Esophagus squamous epithelium (tissue), 4 donors: Measurements from ENCODE around the gene PIGR.

ENCODE experiments used
- CTCF ChIP-seq, 6 experiments: fragments of 450-650 bp in 4 of 6; fragments of 200-600 bp in 2 of 6; sonication (generic) in 2 of 6; IDR thresholded peaks; one replicate each; pipeline ENCODE4 v1.5.1; 2016 to 2019; ENCODE audit warnings: antibody characterized with exemption in 6 of 6, mild to moderate bottlenecking in 4 of 6, moderate library complexity in 4 of 6
- POLR2A ChIP-seq, 4 donors: fragments of 450-650 bp; IDR thresholded peaks; one replicate each; pipeline ENCODE4 v1.6.1; 2017; ENCODE audit warnings: antibody characterized with exemption in 4 of 4, mild to moderate bottlenecking in 4 of 4, moderate library complexity in 3 of 4

DNA sequence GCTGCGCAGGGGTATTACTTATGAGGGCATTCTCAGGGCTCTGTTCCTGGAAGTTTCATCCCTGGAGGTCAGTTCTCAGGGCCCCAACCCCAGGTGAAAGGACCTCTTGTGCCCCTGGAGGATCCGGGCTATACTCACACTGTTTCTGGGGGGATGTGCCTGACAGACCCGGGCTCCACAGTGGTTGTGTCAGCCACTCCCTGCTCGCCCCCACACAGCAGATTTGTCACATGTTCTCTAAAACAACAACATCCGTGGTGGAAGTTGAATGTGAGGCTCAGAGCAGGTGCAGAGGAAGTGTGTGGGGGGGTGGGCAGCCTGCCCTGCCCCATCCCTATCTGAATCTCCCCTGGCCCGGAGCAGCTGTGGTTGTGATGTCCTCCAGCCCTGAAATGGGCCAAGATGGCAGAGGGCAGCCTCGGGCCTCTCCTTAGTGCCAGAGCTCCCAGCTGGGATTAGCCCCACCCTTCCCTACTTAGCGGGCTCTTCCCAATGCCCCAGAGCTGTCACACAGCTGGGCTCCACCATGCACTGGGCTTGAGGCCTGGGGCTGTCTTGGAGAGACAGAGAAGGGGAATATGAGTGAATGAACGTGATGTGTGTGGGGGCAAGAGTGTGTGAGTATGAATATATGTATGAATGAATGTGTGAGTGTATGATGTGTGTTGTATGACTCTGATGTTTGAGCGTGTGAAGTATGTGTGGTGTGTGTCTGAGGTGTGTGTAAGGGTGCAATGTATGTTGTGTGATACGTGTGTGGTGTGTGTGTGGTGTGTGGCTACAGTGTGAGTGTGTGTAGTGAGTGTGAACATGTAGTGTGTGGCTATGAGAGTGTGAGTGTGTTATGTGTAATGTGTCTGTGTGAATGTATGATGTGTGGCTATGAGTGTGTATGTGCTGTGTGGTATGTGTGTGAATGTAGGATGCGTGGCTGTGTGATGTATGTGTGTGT, 23.0 kb downstream of the PIGR start:
- peak in 1 of 4 donors; percentile 71 for TF ChIP-seq POLR2A (IDR thresholded peaks at IDR 0.05)
- no peak for TF ChIP-seq CTCF (IDR thresholded peaks at IDR 0.05)
